ENCODE measurements around the gene CYSLTR1.

DNA sequence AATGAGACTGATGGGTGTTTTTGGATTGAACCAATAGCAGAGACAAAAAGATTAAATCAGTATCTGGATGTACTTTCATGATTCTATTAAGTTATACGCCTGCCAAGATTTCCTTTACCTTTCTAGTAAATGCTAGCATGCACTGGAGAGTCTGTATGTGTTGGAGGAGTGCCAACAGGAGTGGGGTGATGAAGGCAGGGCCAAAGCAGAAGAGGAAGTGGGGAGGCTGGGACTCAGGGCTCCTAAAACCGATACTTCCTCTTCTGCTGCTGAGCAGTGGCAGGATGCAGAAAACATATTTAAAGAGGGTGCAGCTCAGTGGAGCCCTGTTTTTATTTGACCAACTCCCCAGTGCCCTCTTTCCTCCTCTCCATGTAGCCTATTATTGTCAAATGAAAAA, 5.6 kb downstream of the CYSLTR1 start:
- TF ChIP-seq HDGF (IDR thresholded peaks at IDR 0.05; ENCODE audit: borderline replicate concordance) (no peak), BHLHE40 (IDR thresholded peaks at IDR 0.05; ENCODE audit: borderline replicate concordance) (no peak), SUZ12 (IDR thresholded peaks at IDR 0.05) (no peak), NFRKB (IDR thresholded peaks at IDR 0.05) (no peak), CTBP1 (IDR thresholded peaks at IDR 0.05; ENCODE audit: borderline replicate concordance) (no peak), ELF4 (IDR thresholded peaks at IDR 0.05) (no peak), SP1 (IDR thresholded peaks at IDR 0.05) (no peak), FOXM1 (IDR thresholded peaks at IDR 0.05; ENCODE audit: borderline replicate concordance) (no peak), L3MBTL2 (conservative IDR thresholded peaks at IDR 0.05) (no peak), FOXA1 (IDR thresholded peaks at IDR 0.05) (no peak), ZNF384 (IDR thresholded peaks at IDR 0.05) (no peak), FOXK2 (IDR thresholded peaks at IDR 0.05) (no peak), PKNOX1 (IDR thresholded peaks at IDR 0.05) (no peak)

All from HEK293T (cell line).